ENCODE data around the gene CDH4.
"Not testable (repeated sequence)": the region's sequence is repeated elsewhere in the genome, so short reads cannot be mapped to it uniquely, and the experiment has no call there.

Gene CDH4

DNA sequence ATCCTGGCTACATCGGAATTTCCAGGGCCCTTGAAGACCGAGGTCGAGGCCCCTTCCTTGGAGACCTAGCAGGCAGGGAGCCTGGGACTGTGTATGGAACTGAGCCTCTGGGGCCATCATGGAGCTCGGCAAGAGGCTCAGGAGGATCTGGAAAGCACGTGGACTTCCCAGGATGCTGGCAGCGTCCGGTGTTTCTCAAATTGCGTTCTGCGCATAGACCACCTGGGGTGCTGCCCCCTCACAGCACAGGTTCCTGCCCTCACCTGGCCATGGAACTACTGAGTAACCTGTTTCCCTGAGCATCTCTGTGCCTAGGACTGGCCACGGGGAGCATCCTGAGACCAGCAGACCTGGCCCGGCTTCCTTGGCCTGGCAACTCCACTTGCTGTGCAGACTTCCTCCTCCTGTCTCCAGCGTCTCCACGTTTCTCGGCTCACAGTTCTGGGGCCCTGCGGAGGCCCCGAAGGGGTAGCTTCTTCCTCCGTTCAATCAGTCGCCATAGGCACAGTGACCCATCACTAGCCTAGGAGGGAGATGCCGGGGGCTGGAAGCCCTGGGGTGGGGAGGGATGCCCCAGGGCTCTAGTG is 144.3 kb downstream of the CDH4 start:
- TF ChIP-seq, protein P1, sequence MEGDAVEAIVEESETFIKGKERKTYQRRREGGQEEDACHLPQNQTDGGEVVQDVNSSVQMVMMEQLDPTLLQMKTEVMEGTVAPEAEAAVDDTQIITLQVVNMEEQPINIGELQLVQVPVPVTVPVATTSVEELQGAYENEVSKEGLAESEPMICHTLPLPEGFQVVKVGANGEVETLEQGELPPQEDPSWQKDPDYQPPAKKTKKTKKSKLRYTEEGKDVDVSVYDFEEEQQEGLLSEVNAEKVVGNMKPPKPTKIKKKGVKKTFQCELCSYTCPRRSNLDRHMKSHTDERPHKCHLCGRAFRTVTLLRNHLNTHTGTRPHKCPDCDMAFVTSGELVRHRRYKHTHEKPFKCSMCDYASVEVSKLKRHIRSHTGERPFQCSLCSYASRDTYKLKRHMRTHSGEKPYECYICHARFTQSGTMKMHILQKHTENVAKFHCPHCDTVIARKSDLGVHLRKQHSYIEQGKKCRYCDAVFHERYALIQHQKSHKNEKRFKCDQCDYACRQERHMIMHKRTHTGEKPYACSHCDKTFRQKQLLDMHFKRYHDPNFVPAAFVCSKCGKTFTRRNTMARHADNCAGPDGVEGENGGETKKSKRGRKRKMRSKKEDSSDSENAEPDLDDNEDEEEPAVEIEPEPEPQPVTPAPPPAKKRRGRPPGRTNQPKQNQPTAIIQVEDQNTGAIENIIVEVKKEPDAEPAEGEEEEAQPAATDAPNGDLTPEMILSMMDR (IDR thresholded peaks at IDR 0.05; ENCODE audit: extremely low read depth, missing control alignments), result no peak
- no peak for DNase-seq (ENCODE audit: low spot score)

DNA sequence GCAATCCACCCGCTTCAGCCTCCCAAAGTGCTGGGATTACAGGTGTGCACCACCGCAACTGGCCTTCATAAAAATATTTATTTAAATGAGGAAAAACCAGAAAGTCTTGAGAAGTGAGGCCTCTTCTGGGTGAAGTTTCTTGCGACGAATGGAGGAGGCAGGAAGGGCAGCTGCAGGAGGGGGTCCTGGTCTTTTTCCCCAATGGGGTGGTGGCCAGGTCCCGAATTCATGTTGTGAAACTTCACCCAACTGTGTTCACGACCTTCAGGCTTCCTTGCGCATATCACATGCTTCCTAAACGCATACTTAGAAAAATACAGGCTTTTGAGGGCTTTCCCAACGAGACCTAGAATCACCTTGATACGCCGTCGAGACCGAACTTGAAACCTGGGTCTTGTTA is 145.1 kb downstream of the CDH4 start:
- no peak for DNase-seq (ENCODE audit: low spot score)
- TF ChIP-seq, protein P1 (IDR thresholded peaks at IDR 0.05; ENCODE audit: extremely low read depth, missing control alignments), result no peak

DNA sequence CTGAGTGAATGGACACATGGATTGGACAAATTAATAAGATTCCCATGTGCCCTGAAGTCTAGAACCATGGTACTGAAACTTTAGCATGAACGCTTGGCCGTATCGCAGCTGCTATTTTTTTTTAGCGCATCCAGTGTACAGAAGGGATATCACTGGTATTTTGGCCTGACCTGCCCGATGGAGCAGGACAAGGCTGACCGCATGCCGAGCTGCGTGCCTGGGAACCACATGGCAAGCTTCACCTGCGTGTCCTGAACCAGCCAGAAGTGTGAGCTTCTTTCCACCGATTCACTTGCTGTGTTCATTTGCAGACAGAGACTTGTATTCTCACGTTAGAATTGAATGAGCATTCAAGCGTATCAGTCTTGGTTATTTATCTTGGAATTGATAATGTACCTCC is 145.7 kb downstream of the CDH4 start:
- DNase-seq (ENCODE audit: low spot score), result no peak
- TF ChIP-seq, protein P1 (IDR thresholded peaks at IDR 0.05; ENCODE audit: extremely low read depth, missing control alignments), result no peak

DNA sequence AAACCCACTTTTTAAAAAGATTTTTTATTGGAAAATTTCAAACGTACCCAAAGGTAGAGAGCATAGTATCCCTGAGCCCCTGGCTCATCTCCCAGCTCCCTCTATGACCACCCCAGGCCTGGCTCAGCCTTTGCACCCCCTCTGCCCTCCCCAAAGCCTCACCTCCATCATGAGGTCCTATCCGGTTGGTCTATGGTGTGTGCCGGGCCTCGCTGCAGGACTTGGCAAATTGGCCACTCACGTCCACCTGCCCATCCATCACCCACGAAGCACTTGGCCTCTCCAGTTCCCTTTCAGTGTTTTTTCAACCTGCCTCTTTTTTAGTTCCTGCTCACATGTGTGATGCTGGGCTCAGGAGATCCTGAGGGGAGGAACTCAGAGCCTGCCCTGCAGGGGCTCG is 147.4 kb downstream of the CDH4 start:
- TF ChIP-seq, protein P1 (IDR thresholded peaks at IDR 0.05; ENCODE audit: extremely low read depth, missing control alignments), result no peak
- DNase-seq (ENCODE audit: low spot score), result no peak

DNA sequence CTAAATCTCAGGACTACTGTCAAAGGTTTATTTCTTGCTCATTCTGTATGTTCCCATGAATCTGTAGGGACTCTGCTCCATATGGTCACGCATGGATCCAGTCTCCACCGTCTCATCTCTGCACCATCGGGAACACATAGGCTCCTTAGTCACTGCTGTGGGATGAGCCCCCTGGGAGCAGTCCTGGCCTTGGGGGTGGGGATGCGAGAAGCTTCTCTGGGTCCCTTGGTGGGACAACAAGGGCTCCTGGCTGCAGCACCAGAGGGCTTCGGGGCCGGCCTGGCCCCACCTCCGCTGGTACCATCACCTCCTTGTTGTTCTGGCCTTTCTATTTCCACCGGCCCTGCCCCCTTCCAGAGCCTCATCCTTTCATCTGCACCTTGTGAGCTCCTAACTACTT is 148.4 kb downstream of the CDH4 start:
- TF ChIP-seq, protein P1 (IDR thresholded peaks at IDR 0.05; ENCODE audit: extremely low read depth, missing control alignments), result no peak
- DNase-seq (ENCODE audit: low spot score), result no peak

DNA sequence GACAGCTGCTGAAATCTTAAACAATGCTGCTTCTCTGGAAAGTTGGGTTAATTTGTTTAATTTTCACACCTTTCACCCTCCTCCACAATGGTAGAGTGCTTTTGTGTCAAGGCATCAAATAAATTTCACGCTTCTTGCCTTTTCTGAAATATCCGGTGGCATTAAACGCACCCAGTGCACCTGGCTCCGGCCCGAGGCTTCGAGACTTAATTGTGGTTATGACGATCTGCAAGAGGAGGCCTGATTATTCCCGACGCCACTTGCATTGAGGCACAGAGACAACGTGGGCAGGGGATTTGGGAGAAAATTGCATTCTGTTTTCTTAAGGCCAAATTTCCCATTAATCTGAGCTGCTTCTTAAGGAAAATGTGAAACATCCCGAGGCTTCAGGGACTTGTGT is 152.2 kb downstream of the CDH4 start:
- DNase-seq (ENCODE audit: low spot score), result no peak
- TF ChIP-seq, protein P1 (IDR thresholded peaks at IDR 0.05; ENCODE audit: extremely low read depth, missing control alignments), result no peak

DNA sequence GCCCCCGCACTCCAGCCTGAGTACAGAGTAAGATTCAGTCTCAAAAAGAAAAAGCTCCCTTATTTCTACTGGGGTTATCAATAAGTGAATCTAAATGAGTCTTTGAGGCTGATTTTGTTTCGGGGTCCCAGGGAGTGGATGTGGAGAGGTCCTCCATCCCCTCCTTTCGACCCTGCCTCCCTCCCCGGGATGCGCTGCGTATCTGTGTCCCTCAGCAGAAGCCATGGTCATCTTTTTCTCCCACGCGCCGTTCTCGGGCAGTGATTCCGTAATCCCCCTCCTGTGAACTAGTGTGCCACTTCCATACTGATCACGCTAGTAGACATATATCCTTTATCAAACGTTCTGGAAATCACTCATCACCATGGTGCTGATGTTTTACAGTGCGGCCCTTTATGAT is 152.9 kb downstream of the CDH4 start:
- DNase-seq (ENCODE audit: low spot score), result no peak
- TF ChIP-seq, protein P1 (IDR thresholded peaks at IDR 0.05; ENCODE audit: extremely low read depth, missing control alignments), result no peak

DNA sequence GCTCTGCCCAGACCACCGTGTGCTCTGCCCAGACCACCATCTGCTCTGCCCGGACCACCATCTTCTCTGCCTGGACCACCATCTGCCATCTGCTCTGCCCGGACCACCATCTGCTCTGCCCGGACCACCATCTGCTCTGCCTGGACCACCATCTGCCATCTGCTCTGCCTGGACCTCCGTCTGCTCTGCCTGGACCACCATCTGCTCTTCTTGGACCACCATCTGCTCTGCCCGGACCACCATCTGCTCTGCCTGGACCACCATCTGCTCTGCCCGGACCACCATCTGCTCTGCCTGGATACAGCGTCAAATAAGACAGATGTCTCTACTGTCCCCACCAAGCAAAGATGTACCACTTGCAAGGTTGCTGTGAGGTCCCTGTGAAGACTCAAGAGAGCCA is 154.7 kb downstream of the CDH4 start:
- not testable (repeated sequence) for DNase-seq (ENCODE audit: low spot score)

All from GM20000 (cell line).